Sigmoid colon (tissue), 4 donors: ENCODE measurements around the gene NKX6-2.

ENCODE experiments used
- CTCF ChIP-seq, 4 experiments: fragments of 450-650 bp in 3 of 4; fragments of 200-600 bp in 1 of 4; IDR thresholded peaks; one replicate each; pipeline ENCODE4 v1.5.1; 2016 to 2019; ENCODE audit warnings: antibody characterized with exemption in 4 of 4, mild to moderate bottlenecking in 3 of 4, moderate library complexity in 2 of 4
- EP300 ChIP-seq, 4 donors: sonication (generic); formaldehyde crosslinking; IDR thresholded peaks; one replicate each; pipeline ENCODE4 v1.6.1; 2017; ENCODE audit warnings: antibody characterized with exemption in 4 of 4
- POLR2A ChIP-seq, 2 donors: fragments of 450-650 bp; IDR thresholded peaks; one replicate each; pipeline ENCODE4 v1.6.1; 2016; ENCODE audit warnings: antibody characterized with exemption in 2 of 2, mild to moderate bottlenecking in 2 of 2, moderate library complexity in 2 of 2
- POLR2AphosphoS5 ChIP-seq, 4 donors: sonication (generic); formaldehyde crosslinking; IDR thresholded peaks; one replicate each; pipeline ENCODE4 v1.6.1; 2017; ENCODE audit warnings: antibody characterized with exemption in 4 of 4

DNA sequence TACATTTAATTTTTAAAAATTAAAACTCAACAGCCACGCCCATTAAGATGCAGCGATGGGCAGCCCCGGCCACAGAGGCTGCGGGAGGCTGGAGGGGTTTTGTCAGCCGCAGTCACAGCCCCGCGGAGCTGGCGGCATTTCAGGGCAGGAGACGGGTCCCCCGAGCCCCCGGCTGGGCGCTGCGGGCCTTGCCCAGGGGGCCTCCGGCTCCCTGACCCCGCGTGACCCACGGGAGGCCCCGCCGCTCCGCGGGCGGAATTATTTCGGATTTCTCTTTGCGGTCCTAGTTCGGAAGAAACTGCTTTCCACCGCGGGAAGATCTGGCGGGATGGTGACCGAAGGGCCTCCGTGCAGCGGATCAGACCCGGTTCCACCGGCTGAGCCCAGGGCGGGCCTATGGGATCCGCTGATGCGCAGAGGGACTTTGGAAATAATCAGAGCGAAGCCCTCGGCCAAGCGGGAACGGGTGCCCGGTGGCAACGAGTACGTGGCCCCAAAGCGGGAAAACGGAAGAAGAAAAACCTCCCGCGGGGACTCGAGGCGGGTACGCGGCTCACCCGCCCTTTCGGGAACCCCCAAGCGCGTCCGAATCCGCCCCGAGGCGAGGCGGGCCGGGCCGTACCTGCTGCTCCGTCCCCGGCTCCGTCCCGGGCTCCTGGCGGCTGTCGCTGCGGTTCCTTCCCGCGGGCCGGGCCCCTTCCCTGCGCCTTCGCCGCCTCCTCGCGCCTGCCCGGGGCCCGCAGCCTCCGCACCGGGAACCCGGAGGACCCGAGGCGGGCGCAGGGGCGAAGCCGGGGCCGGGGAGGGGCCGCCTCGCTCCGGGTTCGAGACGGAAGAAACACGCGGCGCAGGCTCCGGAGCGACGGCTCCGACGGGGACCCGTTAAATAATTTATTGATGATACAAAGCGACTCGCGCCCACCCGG lies 1.7 kb downstream of the NKX6-2 start:
- TF ChIP-seq CTCF (IDR thresholded peaks at IDR 0.05) (no peak), POLR2A (IDR thresholded peaks at IDR 0.05) (no peak), POLR2AphosphoS5 (IDR thresholded peaks at IDR 0.05) (no peak), EP300 (IDR thresholded peaks at IDR 0.05) (no peak)
